Measurements from ENCODE around the gene LRRC4.

The LRRC4 gene

DNA sequence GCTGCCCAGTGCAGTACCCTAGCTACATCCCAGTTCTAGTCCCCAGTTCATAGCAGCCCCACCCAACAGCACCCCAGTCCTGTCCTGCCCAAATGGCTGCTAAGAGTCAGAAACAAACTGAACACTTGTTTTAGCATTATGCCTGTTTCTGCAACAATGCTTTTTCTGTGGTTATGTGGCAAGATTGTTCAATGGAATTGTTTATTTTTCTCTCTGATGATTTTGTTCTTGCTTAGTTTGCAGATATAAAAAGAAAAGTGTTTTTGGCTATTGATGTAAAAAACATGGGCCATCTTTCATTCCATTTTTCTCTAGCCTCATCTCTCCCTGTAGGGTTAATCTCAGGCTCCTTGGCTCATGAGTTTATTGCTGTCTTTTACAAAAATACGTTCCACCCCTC lies 42.5 kb downstream of the LRRC4 start:
- ChIA-PET CTCF (no interaction called here), POLR2A (no interaction called here)
- DNase-seq (ENCODE audit: low read depth, low spot score), result no peak
- no peak overlapping the region for H3K4me3 ChIP-seq (ENCODE audit: low read depth, low read length)
- TF ChIP-seq, protein P1, sequence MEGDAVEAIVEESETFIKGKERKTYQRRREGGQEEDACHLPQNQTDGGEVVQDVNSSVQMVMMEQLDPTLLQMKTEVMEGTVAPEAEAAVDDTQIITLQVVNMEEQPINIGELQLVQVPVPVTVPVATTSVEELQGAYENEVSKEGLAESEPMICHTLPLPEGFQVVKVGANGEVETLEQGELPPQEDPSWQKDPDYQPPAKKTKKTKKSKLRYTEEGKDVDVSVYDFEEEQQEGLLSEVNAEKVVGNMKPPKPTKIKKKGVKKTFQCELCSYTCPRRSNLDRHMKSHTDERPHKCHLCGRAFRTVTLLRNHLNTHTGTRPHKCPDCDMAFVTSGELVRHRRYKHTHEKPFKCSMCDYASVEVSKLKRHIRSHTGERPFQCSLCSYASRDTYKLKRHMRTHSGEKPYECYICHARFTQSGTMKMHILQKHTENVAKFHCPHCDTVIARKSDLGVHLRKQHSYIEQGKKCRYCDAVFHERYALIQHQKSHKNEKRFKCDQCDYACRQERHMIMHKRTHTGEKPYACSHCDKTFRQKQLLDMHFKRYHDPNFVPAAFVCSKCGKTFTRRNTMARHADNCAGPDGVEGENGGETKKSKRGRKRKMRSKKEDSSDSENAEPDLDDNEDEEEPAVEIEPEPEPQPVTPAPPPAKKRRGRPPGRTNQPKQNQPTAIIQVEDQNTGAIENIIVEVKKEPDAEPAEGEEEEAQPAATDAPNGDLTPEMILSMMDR (IDR thresholded peaks at IDR 0.05; ENCODE audit: insufficient read depth, low read length, missing control alignments), result no peak

- TF ChIP-seq, protein P1 (IDR thresholded peaks at IDR 0.05; ENCODE audit: insufficient read depth, low read length, missing control alignments), result no peak
- ChIA-PET POLR2A (interaction anchor here (0.6 kb wide), 1 partner anchor 223 kb away, joined by 3 read pairs; no protein-coding TSS in a partner anchor), CTCF (no interaction called here)
- DNase-seq (ENCODE audit: low read depth, low spot score), result no peak
- H3K4me3 ChIP-seq (ENCODE audit: low read depth, low read length), result no peak overlapping the region
These were observed 44.4 kb downstream of the LRRC4 start for GRCh38 chr7:127986581-127987521.

GRCh38 chr7:127983804-127984332 lies 47.4 kb downstream of the LRRC4 start:
- POLR2A ChIA-PET, result no interaction called here
- TF ChIP-seq, protein P1 (IDR thresholded peaks at IDR 0.05; ENCODE audit: insufficient read depth, low read length, missing control alignments), result no peak
- CTCF ChIA-PET, result interaction anchor here (1.4 kb wide), 1 partner anchor 14 kb away, joined by 5 read pairs; no protein-coding TSS in a partner anchor
- DNase-seq (ENCODE audit: low read depth, low spot score), result no peak
- H3K4me3 ChIP-seq (ENCODE audit: low read depth, low read length), result no peak overlapping the region

- TF ChIP-seq, protein P1 (IDR thresholded peaks at IDR 0.05; ENCODE audit: insufficient read depth, low read length, missing control alignments), result no peak
These were observed 49.3 kb downstream of the LRRC4 start for GRCh38 chr7:127981965-127982364.

DNA sequence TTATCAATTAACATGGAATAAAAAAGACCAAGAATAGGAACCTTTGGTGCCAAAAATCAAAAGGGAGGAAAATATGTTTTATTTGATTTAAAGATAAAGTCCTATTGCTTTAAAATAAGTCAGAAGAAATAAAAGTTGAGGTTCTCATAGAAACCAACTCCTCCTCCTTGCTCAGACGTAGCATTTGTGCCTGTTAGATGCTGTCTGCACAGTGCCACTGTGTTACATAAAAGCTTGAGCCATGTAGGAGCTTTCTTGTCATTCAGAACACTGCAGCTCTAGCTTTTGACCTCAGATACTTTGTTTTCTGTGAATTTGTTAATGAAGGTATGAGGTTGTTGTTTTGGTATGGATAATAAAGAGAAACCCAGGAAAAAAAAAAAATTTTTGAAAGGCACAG lies 50.3 kb downstream of the LRRC4 start:
- TF ChIP-seq, protein P1 (IDR thresholded peaks at IDR 0.05; ENCODE audit: insufficient read depth, low read length, missing control alignments), result no peak
- ChIA-PET CTCF (no interaction called here), POLR2A (no interaction called here)
- H3K4me3 ChIP-seq (ENCODE audit: low read depth, low read length), result no peak overlapping the region
- DNase-seq (ENCODE audit: low read depth, low spot score), result no peak

More at GRCh38 chr7:127981965-127982364, 49.3 kb downstream of the LRRC4 start:
- CTCF ChIA-PET, result interaction anchor here (0.9 to 1.0 kb wide), 2 partner anchors 36 to 274 kb away, joined by 3 read pairs; no protein-coding TSS in a partner anchor
- DNase-seq (ENCODE audit: low read depth, low spot score), result no peak
- no peak overlapping the region for H3K4me3 ChIP-seq (ENCODE audit: low read depth, low read length)
- POLR2A ChIA-PET, result no interaction called here

- CTCF ChIA-PET, result interaction anchor here (1.3 kb wide), 1 partner anchor 11 kb away, joined by 3 read pairs; no protein-coding TSS in a partner anchor
- POLR2A ChIA-PET, result no interaction called here
These were observed 51.5 kb downstream of the LRRC4 start for GRCh38 chr7:127979728-127980126.

More at GRCh38 chr7:127979728-127980126, 51.5 kb downstream of the LRRC4 start:
- no peak for DNase-seq (ENCODE audit: low read depth, low spot score)
- TF ChIP-seq, protein P1 (IDR thresholded peaks at IDR 0.05; ENCODE audit: insufficient read depth, low read length, missing control alignments), result no peak
- no peak overlapping the region for H3K4me3 ChIP-seq (ENCODE audit: low read depth, low read length)

All from AG04449 (cell line).